HG02759 (cell line): ENCODE results near the gene BTN2A1.

ENCODE experiments used
- ATAC-seq: cut with Tn5 transposase; IDR thresholded peaks from one replicate; pipeline ENCODE4 v1.9.1; 2021; ENCODE audit warnings: mild to moderate bottlenecking, moderate library complexity; ENCODE audit not compliant: unreplicated experiment

The BTN2A1 gene

GRCh38 chr6:26464416-26465131 lies 6.8 kb downstream of the BTN2A1 start:
- no peak for ATAC-seq

GRCh38 chr6:26465776-26466175 lies 8.0 kb downstream of the BTN2A1 start:
- no peak for ATAC-seq

GRCh38 chr6:26468829-26469228 lies 11.1 kb downstream of the BTN2A1 start:
- no peak for ATAC-seq

- ATAC-seq: no peak
Observed at GRCh38 chr6:26470643-26471042, 12.9 kb downstream of the BTN2A1 start.

- no peak for ATAC-seq
Observed at GRCh38 chr6:26471970-26472369, 14.2 kb downstream of the BTN2A1 start.

GRCh38 chr6:26472549-26473290 lies 15.0 kb downstream of the BTN2A1 start:
- ATAC-seq: no peak

GRCh38 chr6:26473429-26473757 lies 15.6 kb downstream of the BTN2A1 start:
- ATAC-seq: no peak

GRCh38 chr6:26473758-26474438 lies 16.1 kb downstream of the BTN2A1 start:
- ATAC-seq: peak; percentile 94

- no peak for ATAC-seq
Observed at GRCh38 chr6:26474439-26474881, 16.7 kb downstream of the BTN2A1 start.

- ATAC-seq: no peak
Observed at GRCh38 chr6:26475823-26476729, 18.3 kb downstream of the BTN2A1 start.

- no peak for ATAC-seq
Observed at GRCh38 chr6:26476896-26477295, 19.1 kb downstream of the BTN2A1 start.

- ATAC-seq: no peak
Observed at GRCh38 chr6:26477426-26477825, 19.7 kb downstream of the BTN2A1 start.

GRCh38 chr6:26478100-26478984 lies 20.6 kb downstream of the BTN2A1 start:
- ATAC-seq: no peak

GRCh38 chr6:26478985-26479278 lies 21.2 kb downstream of the BTN2A1 start:
- ATAC-seq: no peak

- no peak for ATAC-seq
Observed at GRCh38 chr6:26482338-26482737, 24.6 kb downstream of the BTN2A1 start.

- ATAC-seq: no peak
Observed at GRCh38 chr6:26483727-26484126, 26.0 kb downstream of the BTN2A1 start.

GRCh38 chr6:26484161-26484560 lies 26.4 kb downstream of the BTN2A1 start:
- ATAC-seq: no peak

GRCh38 chr6:26485112-26485780 lies 27.5 kb downstream of the BTN2A1 start:
- no peak for ATAC-seq

GRCh38 chr6:26486358-26486757 lies 28.6 kb downstream of the BTN2A1 start:
- ATAC-seq: no peak

- no peak for ATAC-seq
Observed at GRCh38 chr6:26487466-26487865, 29.7 kb downstream of the BTN2A1 start.
